Endodermal cell (in vitro differentiated cells): ENCODE results near the gene LRMDA. TPM values are rescaled to one million over a fixed set of nuclear protein-coding genes. Genes with fewer than 3 reads are reported as not detected.
A peak's percentile ranks its signal among the peaks of the same experiment; 100 is the strongest.
"Not testable (repeated sequence)": the region's sequence is repeated elsewhere in the genome, so short reads cannot be mapped to it uniquely, and the experiment has no call there.

Experiments
- DNase-seq: peaks from one replicate; pipeline ENCODE4 v3.0.0-alpha.2; 2017
- H3K27ac ChIP-seq: 2 replicates; pipeline ENCODE4 v1.5.1; 2013; ENCODE audit warnings: mild to moderate bottlenecking, low read depth, low read length, moderate library complexity
- H3K27me3 ChIP-seq: 2 replicates; pipeline ENCODE4 v1.6.1; 2013; ENCODE audit warnings: mild to moderate bottlenecking, low read length, moderate library complexity; ENCODE audit not compliant: insufficient read depth, control insufficient read depth, poor library complexity, severe bottlenecking
- H3K36me3 ChIP-seq: 2 replicates; pipeline ENCODE4 v1.7.0; 2013; ENCODE audit warnings: mild to moderate bottlenecking, low read length, moderate library complexity; ENCODE audit not compliant: control insufficient read depth, insufficient read depth
- H3K4me1 ChIP-seq: one replicate; pipeline ENCODE4 v1.7.0; 2013; ENCODE audit warnings: low read length; ENCODE audit not compliant: control insufficient read depth, insufficient read depth
- H3K4me3 ChIP-seq: 2 replicates; pipeline ENCODE4 v1.5.1; 2013; ENCODE audit warnings: mild to moderate bottlenecking, low read length, moderate library complexity
- H3K9ac ChIP-seq: 2 replicates; pipeline ENCODE4 v1.6.1; 2013; ENCODE audit warnings: mild to moderate bottlenecking, low read length, moderate library complexity; ENCODE audit not compliant: poor library complexity, severe bottlenecking; ENCODE audit errors: extremely low read depth
- H3K9me3 ChIP-seq: 2 replicates; pipeline ENCODE4 v1.6.1; 2013; ENCODE audit warnings: mild to moderate bottlenecking, low read length, moderate library complexity; ENCODE audit not compliant: control insufficient read depth
- H3K27ac Mint-ChIP-seq: 2 replicates; pipeline ENCODE4 v1.8.0; 2020; ENCODE audit warnings: mixed read lengths
- H3K27me3 Mint-ChIP-seq: 2 replicates; pipeline ENCODE4 v1.8.0; 2021; ENCODE audit warnings: mild to moderate bottlenecking, mixed read lengths; ENCODE audit not compliant: insufficient read depth
- H3K36me3 Mint-ChIP-seq: 2 replicates; pipeline ENCODE4 v1.8.0; 2020; ENCODE audit warnings: low read depth, mixed read lengths
- H3K4me1 Mint-ChIP-seq: 2 replicates; pipeline ENCODE4 v1.8.0; 2020; ENCODE audit warnings: mixed read lengths
- H3K4me3 Mint-ChIP-seq: 2 replicates; pipeline ENCODE4 v1.8.0; 2020; ENCODE audit warnings: mild to moderate bottlenecking, moderate library complexity, mixed read lengths
- H3K9me3 Mint-ChIP-seq: 2 replicates; pipeline ENCODE4 v1.8.0; 2020; ENCODE audit warnings: mild to moderate bottlenecking, mixed read lengths
- WGBS, 2 experiments: methylation state at CpG; one replicate each; pipeline versions ENCODE4 v1.1.5 to v1.1.7; 2013; ENCODE audit warnings: missing lambda C conversion rate in 2 of 2, mixed read lengths in 1 of 2; ENCODE audit not compliant: insufficient coverage in 1 of 2, insufficient read length in 1 of 2; 5-methylcytosine and 5-hydroxymethylcytosine counted together
- total RNA-seq, 2 donors: library from RNA; stranded (reverse); fragmentation: NEBNext Ultra II Directional in 1 of 2; extraction: Animal tissue kit (Norgen Biotek cat#: 25700) in 1 of 2; gene quantifications; 2 replicates in 1 of 2; 3 replicates in 1 of 2; pipeline ENCODE4 v1.2.1, GENCODE V29; 2021
- TF ChIP-seq, protein P1 (sequence below): fragments of 200-600 bp; sonication (generic); conservative IDR thresholded peaks from 2 replicates; pipeline ENCODE4 v1.5.0; 2021; ENCODE audit warnings: antibody characterized with exemption, mild to moderate bottlenecking

The LRMDA gene
- total RNA-seq, 2 donors from 2014 or later: 1.7 to 5.1 TPM

DNA sequence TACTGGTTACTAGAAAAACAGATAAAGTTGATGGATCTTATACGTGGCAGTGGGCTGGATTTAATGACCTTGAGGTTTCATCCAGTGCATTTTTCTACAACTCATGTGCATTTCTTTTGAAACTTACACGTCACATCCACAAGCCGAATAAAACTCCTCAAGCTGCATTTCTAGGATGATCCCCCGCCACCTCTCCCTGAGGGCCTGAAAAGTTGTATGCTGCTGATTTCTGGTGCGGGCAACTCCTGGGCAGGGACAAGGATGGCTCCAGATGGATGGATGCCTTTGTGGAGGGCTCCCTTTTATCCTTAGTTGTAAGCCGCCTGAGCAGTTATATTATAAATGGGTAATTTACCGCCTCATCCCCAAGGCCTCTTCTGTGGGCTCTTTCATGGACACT, 1091.1 kb downstream of the LRMDA start:
- Histone ChIP-seq H3K27me3 (no peaks in the 10 kb centered on the region), H3K27ac (no peak overlapping the region), H3K9me3 (no peaks in the 10 kb centered on the region), H3K4me1 (no peaks in the 10 kb centered on the region), H3K9ac (no peak overlapping the region), H3K36me3 (no peaks in the 10 kb centered on the region), H3K4me3 (no peak overlapping the region)
- no peaks in the 10 kb centered on the region for H3K36me3 Mint-ChIP-seq
- H3K9me3 Mint-ChIP-seq: no peaks in the 10 kb centered on the region
- no peaks in the 10 kb centered on the region for H3K27me3 Mint-ChIP-seq
- 96 to 97% methylated on average over 7 of the region's 7 CpGs for WGBS, 2 experiments
- no peak overlapping the region for H3K4me3 Mint-ChIP-seq
- TF ChIP-seq, protein P1, sequence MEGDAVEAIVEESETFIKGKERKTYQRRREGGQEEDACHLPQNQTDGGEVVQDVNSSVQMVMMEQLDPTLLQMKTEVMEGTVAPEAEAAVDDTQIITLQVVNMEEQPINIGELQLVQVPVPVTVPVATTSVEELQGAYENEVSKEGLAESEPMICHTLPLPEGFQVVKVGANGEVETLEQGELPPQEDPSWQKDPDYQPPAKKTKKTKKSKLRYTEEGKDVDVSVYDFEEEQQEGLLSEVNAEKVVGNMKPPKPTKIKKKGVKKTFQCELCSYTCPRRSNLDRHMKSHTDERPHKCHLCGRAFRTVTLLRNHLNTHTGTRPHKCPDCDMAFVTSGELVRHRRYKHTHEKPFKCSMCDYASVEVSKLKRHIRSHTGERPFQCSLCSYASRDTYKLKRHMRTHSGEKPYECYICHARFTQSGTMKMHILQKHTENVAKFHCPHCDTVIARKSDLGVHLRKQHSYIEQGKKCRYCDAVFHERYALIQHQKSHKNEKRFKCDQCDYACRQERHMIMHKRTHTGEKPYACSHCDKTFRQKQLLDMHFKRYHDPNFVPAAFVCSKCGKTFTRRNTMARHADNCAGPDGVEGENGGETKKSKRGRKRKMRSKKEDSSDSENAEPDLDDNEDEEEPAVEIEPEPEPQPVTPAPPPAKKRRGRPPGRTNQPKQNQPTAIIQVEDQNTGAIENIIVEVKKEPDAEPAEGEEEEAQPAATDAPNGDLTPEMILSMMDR: no peak
- no peak overlapping the region for H3K27ac Mint-ChIP-seq
- H3K4me1 Mint-ChIP-seq: peaks cover 3% of the 10 kb centered on the region
- no peak for DNase-seq

DNA sequence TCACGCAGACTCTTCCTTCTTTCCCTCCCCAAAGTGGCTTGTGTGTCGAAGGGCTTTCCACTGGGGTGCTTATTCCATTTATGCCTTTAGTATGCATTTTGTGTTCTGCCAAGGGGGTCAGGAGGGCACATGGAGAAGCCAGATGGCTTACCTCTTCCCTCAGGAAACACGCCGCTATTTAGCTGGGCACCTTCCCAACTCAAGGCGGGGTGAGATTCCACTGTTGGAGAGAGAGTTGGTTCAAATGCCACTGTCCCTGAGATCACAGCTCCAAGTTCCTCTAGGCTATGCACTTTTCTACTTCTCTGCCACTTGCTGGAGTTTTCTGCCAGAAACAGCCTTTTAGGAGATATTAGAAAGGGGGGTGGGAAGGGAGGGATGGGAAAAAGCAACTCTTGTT, 1091.8 kb downstream of the LRMDA start:
- no peaks in the 10 kb centered on the region for H3K4me1 ChIP-seq
- 97% methylated on average over 5 of the region's 5 CpGs; no CpG with 5 or more reads in 1 of the 2 experiments for WGBS, 2 experiments
- H3K27ac Mint-ChIP-seq: no peak overlapping the region
- no peak overlapping the region for H3K9ac ChIP-seq
- H3K4me1 Mint-ChIP-seq: peaks cover 3% of the 10 kb centered on the region
- H3K9me3 ChIP-seq: no peaks in the 10 kb centered on the region
- no peak overlapping the region for H3K4me3 Mint-ChIP-seq
- DNase-seq: no peak
- H3K27me3 Mint-ChIP-seq: no peaks in the 10 kb centered on the region
- H3K9me3 Mint-ChIP-seq: no peaks in the 10 kb centered on the region
- no peaks in the 10 kb centered on the region for H3K36me3 ChIP-seq
- no peak overlapping the region for H3K4me3 ChIP-seq
- TF ChIP-seq, protein P1: no peak
- H3K27me3 ChIP-seq: no peaks in the 10 kb centered on the region
- no peak overlapping the region for H3K27ac ChIP-seq
- H3K36me3 Mint-ChIP-seq: no peaks in the 10 kb centered on the region

DNA sequence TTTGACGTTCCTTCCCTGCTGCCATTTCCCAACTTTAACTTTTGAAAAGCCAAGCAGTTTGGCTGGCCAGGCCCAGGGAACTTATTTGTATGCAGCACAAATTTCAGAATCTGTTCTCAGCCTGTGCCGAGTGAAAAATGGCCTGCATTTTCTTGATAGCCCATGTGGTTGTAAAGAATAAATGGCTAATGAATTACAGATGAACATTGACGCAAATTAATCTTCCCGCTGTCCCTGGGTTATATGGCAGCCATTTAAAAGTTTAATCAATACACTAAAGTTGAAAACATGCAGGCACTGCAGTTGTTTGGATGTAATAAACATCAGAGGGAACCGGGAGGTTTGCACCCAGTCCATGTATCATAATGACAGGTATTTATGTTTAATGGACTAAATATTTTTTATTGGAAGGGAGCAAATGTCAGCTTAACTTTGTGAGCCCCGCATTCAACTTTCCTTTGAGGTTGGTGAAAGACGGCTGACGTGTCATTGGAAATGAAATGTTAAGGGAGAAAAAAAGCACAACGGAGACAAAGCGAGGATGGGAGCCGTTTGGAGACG, 1092.4 kb downstream of the LRMDA start:
- no peak overlapping the region for H3K4me3 ChIP-seq
- no peak overlapping the region for H3K9ac ChIP-seq
- no peaks in the 10 kb centered on the region for H3K9me3 Mint-ChIP-seq
- 89 to 95% methylated on average over 10 to 12 of the region's 12 CpGs for WGBS, 2 experiments
- H3K4me3 Mint-ChIP-seq: no peak overlapping the region
- no peak for DNase-seq
- no peaks in the 10 kb centered on the region for H3K27me3 ChIP-seq
- no peaks in the 10 kb centered on the region for H3K36me3 ChIP-seq
- H3K27me3 Mint-ChIP-seq: no peaks in the 10 kb centered on the region
- H3K36me3 Mint-ChIP-seq: no peaks in the 10 kb centered on the region
- peaks cover 3% of the 10 kb centered on the region for H3K4me1 Mint-ChIP-seq
- TF ChIP-seq, protein P1: no peak
- no peak overlapping the region for H3K27ac Mint-ChIP-seq
- peak overlapping the region; percentile 2 for H3K27ac ChIP-seq
- no peaks in the 10 kb centered on the region for H3K4me1 ChIP-seq
- no peaks in the 10 kb centered on the region for H3K9me3 ChIP-seq

DNA sequence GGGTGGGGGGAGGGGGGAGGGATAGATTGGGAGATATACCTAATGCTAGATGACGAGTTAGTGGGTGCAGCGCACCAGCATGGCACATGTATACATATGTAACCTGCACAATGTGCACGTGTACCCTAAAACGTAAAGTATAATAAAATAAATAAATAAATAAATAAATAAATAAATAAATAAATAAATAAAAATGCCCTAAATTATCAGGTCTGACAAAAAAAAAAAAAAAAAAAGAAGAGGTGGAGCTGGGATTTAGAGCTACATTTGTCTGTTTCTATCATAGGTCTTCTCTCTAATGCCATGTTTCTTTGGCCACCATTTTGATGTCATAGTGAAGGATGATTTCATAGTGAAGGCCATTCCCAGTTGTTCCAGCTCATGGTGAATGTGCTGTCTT, 1095.4 kb downstream of the LRMDA start:
- not testable (repeated sequence) for H3K4me1 Mint-ChIP-seq, H3K4me3 Mint-ChIP-seq

More for the DNA sequence above, 1095.4 kb downstream of the LRMDA start:
- not testable (repeated sequence) for H3K27ac Mint-ChIP-seq, H3K4me1 ChIP-seq, H3K27ac ChIP-seq, H3K27me3 ChIP-seq, H3K9me3 Mint-ChIP-seq, H3K36me3 ChIP-seq, H3K27me3 Mint-ChIP-seq, H3K9me3 ChIP-seq, DNase-seq, H3K36me3 Mint-ChIP-seq, H3K9ac ChIP-seq, H3K4me3 ChIP-seq
- 100% methylated on average over 2 of the region's 4 CpGs; no CpG with 5 or more reads in 1 of the 2 experiments for WGBS, 2 experiments
